H9 (cell line): Measurements from ENCODE around the gene EHF. TPM values are rescaled to one million over a fixed set of nuclear protein-coding genes. Genes with fewer than 3 reads are reported as not detected.

Experiments used
- DNase-seq: peaks from one replicate; pipeline ENCODE4 v3.0.0-alpha.2; 2017
- H2AFZ ChIP-seq: one replicate; pipeline ENCODE4 v1.6.1; 2013; ENCODE audit warnings: mild to moderate bottlenecking, low read length, control low read depth, moderate library complexity
- H2AK5ac ChIP-seq: 2 replicates; pipeline ENCODE4 v1.6.1; 2013; ENCODE audit warnings: low read length, control low read depth, mixed read lengths; ENCODE audit not compliant: insufficient read length
- H2BK120ac ChIP-seq: one replicate; pipeline ENCODE4 v1.6.1; 2013; ENCODE audit warnings: low read depth, mild to moderate bottlenecking, low read length, control low read depth, inconsistent platforms; ENCODE audit not compliant: poor library complexity, severe bottlenecking
- H2BK12ac ChIP-seq: 2 replicates; pipeline ENCODE4 v1.6.1; 2013; ENCODE audit warnings: low read length, control low read depth, mixed read lengths, low read depth; ENCODE audit not compliant: insufficient read length
- H2BK15ac ChIP-seq: 2 replicates; pipeline ENCODE4 v1.6.1; 2013; ENCODE audit warnings: low read depth, low read length, control low read depth
- H2BK20ac ChIP-seq: one replicate; pipeline ENCODE4 v1.6.1; 2013; ENCODE audit warnings: low read depth, mild to moderate bottlenecking, low read length, control low read depth, inconsistent platforms; ENCODE audit not compliant: poor library complexity, severe bottlenecking
- H2BK5ac ChIP-seq: 2 replicates; pipeline ENCODE4 v1.6.1; 2013; ENCODE audit warnings: low read length, control low read depth, mixed read lengths; ENCODE audit not compliant: insufficient read length
- H3K14ac ChIP-seq: 2 replicates; pipeline ENCODE4 v1.6.1; 2013; ENCODE audit warnings: low read length, control low read depth; ENCODE audit not compliant: insufficient read depth
- H3K18ac ChIP-seq: 2 replicates; pipeline ENCODE4 v1.6.1; 2013; ENCODE audit warnings: low read depth, mild to moderate bottlenecking, mixed read lengths, low read length, control low read depth; ENCODE audit not compliant: insufficient read length
- H3K23ac ChIP-seq: 2 replicates; pipeline ENCODE4 v1.6.1; 2013; ENCODE audit warnings: low read length, control low read depth, mixed read lengths, low read depth; ENCODE audit not compliant: insufficient read length
- H3K23me2 ChIP-seq: 2 replicates; pipeline ENCODE4 v1.6.1; 2013; ENCODE audit warnings: low read depth, mild to moderate bottlenecking, mixed read lengths, low read length, control low read depth; ENCODE audit not compliant: insufficient read length, poor library complexity, severe bottlenecking
- H3K27ac ChIP-seq: 2 replicates; pipeline ENCODE4 v1.5.1; 2013; ENCODE audit warnings: low read length, control low read depth, mixed read lengths, low read depth; ENCODE audit not compliant: insufficient read length
- H3K27me3 ChIP-seq: 2 replicates; pipeline ENCODE4 v1.6.1; 2013; ENCODE audit warnings: low read length, control low read depth, inconsistent platforms; ENCODE audit not compliant: insufficient read depth
- H3K4ac ChIP-seq: 2 replicates; pipeline ENCODE4 v1.6.1; 2013; ENCODE audit warnings: low read depth, mild to moderate bottlenecking, control low read depth, inconsistent platforms, low read length, moderate library complexity
- H3K4me1 ChIP-seq: 2 replicates; pipeline ENCODE4 v1.6.1; 2013; ENCODE audit warnings: low read length, control low read depth, inconsistent platforms; ENCODE audit not compliant: insufficient read depth
- H3K4me2 ChIP-seq: 2 replicates; pipeline ENCODE4 v1.6.1; 2013; ENCODE audit warnings: low read length, control low read depth, mixed read lengths; ENCODE audit not compliant: insufficient read length, insufficient read depth
- H3K56ac ChIP-seq: 2 replicates; pipeline ENCODE4 v1.6.1; 2013; ENCODE audit warnings: low read depth, mild to moderate bottlenecking, mixed read lengths, low read length, control low read depth; ENCODE audit not compliant: insufficient read length
- H3K79me1 ChIP-seq: 2 replicates; pipeline ENCODE4 v1.6.1; 2013; ENCODE audit warnings: low read depth, mild to moderate bottlenecking, moderate library complexity, low read length, control low read depth, inconsistent platforms; ENCODE audit not compliant: insufficient read depth, poor library complexity, severe bottlenecking
- H3K79me2 ChIP-seq: 2 replicates; pipeline ENCODE4 v1.6.1; 2013; ENCODE audit warnings: low read length, control low read depth, inconsistent platforms; ENCODE audit not compliant: insufficient read depth
- H3K9ac ChIP-seq: 2 replicates; pipeline ENCODE4 v1.6.1; 2013; ENCODE audit warnings: low read length, control low read depth, mixed read lengths; ENCODE audit not compliant: insufficient read length; ENCODE audit errors: extremely low read depth
- H3K9me3 ChIP-seq: one replicate; pipeline ENCODE4 v1.6.1; 2013; ENCODE audit warnings: low read depth, low read length, inconsistent platforms; ENCODE audit not compliant: control insufficient read depth
- H3T11ph ChIP-seq: one replicate; pipeline ENCODE4 v1.6.1; 2013; ENCODE audit warnings: mild to moderate bottlenecking, low read length, control low read depth, inconsistent platforms
- H4K20me1 ChIP-seq: one replicate; pipeline ENCODE4 v1.6.1; 2013; ENCODE audit not compliant: control insufficient read depth, insufficient read length, insufficient read depth
- H4K5ac ChIP-seq: 2 replicates; pipeline ENCODE4 v1.6.1; 2013; ENCODE audit warnings: low read depth, mild to moderate bottlenecking, mixed read lengths, low read length, control low read depth; ENCODE audit not compliant: insufficient read length
- H4K8ac ChIP-seq: replicated peaks from 2 replicates; pipeline ENCODE4 v1.6.1; 2013; ENCODE audit warnings: low read length, control low read depth, mixed read lengths, low read depth; ENCODE audit not compliant: insufficient read length
- H4K91ac ChIP-seq: 2 replicates; pipeline ENCODE4 v1.6.1; 2013; ENCODE audit warnings: low read depth, mild to moderate bottlenecking, moderate library complexity, mixed read lengths, low read length, control low read depth; ENCODE audit not compliant: insufficient read length
- H3K27ac Mint-ChIP-seq, 3 experiments: 2 replicates in 2 of 3; 3 replicates in 1 of 3; pipeline ENCODE4 v1.8.0; 2020 to 2021; ENCODE audit warnings: mixed read lengths in 3 of 3, mild to moderate bottlenecking in 1 of 3, moderate library complexity in 1 of 3
- H3K27me3 Mint-ChIP-seq: 2 replicates; pipeline ENCODE4 v1.8.0; 2021; ENCODE audit warnings: low read depth, mild to moderate bottlenecking, moderate library complexity, mixed read lengths
- H3K36me3 Mint-ChIP-seq, 3 experiments: 2 replicates in 2 of 3; 3 replicates in 1 of 3; pipeline ENCODE4 v1.8.0; 2020 to 2021; ENCODE audit warnings: low read depth in 3 of 3, mixed read lengths in 3 of 3; ENCODE audit not compliant: insufficient read depth in 1 of 3
- H3K4me1 Mint-ChIP-seq, 2 experiments: 2 replicates each; pipeline ENCODE4 v1.8.0; 2020; ENCODE audit warnings: mixed read lengths in 2 of 2
- H3K4me3 Mint-ChIP-seq, 2 experiments: 2 replicates in 1 of 2; 3 replicates in 1 of 2; pipeline ENCODE4 v1.8.0; 2020 to 2021; ENCODE audit warnings: mild to moderate bottlenecking in 2 of 2, mixed read lengths in 2 of 2, moderate library complexity in 1 of 2
- H3K9me3 Mint-ChIP-seq, 2 experiments: 2 replicates in 1 of 2; 3 replicates in 1 of 2; pipeline ENCODE4 v1.8.0; 2020; ENCODE audit warnings: mild to moderate bottlenecking in 2 of 2, mixed read lengths in 2 of 2, moderate library complexity in 1 of 2
- WGBS: extraction: QIAGEN DNeasy Blood & Tissue Kit; methylation state at CpG from one replicate; pipeline ENCODE4 v1.1.7; 2013; ENCODE audit warnings: missing lambda C conversion rate, low lambda C conversion rate, mixed read lengths; ENCODE audit not compliant: insufficient read length; ENCODE audit errors: extremely low coverage; 5-methylcytosine and 5-hydroxymethylcytosine counted together
- total RNA-seq: library from RNA; stranded (reverse); gene quantifications from 2 replicates; pipeline ENCODE4 v1.2.1, GENCODE V29; 2021
- TF ChIP-seq, protein P1 (sequence below): fragments of 200-600 bp; sonication (generic); conservative IDR thresholded peaks from 3 replicates; pipeline ENCODE4 v1.8.0; 2021; ENCODE audit warnings: antibody characterized with exemption, mild to moderate bottlenecking

EHF gene
- total RNA-seq, 1 experiment from 2014 or later, result not detected

DNA sequence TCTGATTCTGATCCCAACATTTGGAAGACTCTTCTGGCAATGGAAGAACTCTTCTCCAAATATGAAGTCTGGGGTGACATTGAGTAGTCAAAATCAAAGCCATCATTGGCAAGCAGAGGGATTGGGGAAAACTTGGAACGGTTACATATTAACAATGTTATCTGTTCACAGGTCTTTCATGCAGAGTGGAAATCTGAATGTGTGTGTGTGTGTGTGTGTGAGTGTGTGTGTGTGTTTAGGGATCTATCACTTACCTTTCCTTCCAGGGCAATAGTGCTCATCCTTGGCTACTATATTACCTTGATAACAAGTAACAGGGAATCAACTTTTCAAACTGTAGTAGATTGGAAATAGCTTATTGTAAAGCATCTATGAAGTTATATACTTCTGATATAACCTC, 55.3 kb downstream of the EHF start:
- Mint-ChIP-seq H3K4me1 (peaks cover 15% of the 10 kb centered on the region in 2 experiments), H3K27me3 (no peaks in the 10 kb centered on the region), H3K27ac (no peak overlapping the region), H3K9me3 (no peaks in the 10 kb centered on the region; a peak in 1 of 5 replicates), H3K4me3 (no peak overlapping the region), H3K36me3 (no peaks in the 10 kb centered on the region)
- H2BK5ac ChIP-seq, result no peak overlapping the region
- no peak overlapping the region for H3K4me2 ChIP-seq
- no peak overlapping the region for H2AK5ac ChIP-seq
- no peaks in the 10 kb centered on the region for H3K27me3 ChIP-seq
- H2BK15ac ChIP-seq, result no peak overlapping the region
- H3K18ac ChIP-seq, result no peak overlapping the region
- H3K56ac ChIP-seq, result no peak overlapping the region
- H4K91ac ChIP-seq, result no peak overlapping the region
- WGBS, result no CpG with 5 or more reads among the region's 1 CpG
- H2BK12ac ChIP-seq, result no peak overlapping the region
- H3K9ac ChIP-seq, result no peak overlapping the region
- no peak for DNase-seq
- H2BK120ac ChIP-seq, result no peak overlapping the region
- no peaks in the 10 kb centered on the region for H3K79me2 ChIP-seq
- no peak overlapping the region for H2BK20ac ChIP-seq
- no peaks in the 10 kb centered on the region for H3K23me2 ChIP-seq
- H3K14ac ChIP-seq, result no peak overlapping the region
- no peaks in the 10 kb centered on the region for H4K20me1 ChIP-seq
- no peak overlapping the region for H4K8ac ChIP-seq
- H3T11ph ChIP-seq, result no peak overlapping the region
- H3K4ac ChIP-seq, result no peak overlapping the region
- H3K9me3 ChIP-seq, result no peaks in the 10 kb centered on the region
- no peak overlapping the region for H2AFZ ChIP-seq
- peaks cover 3% of the 10 kb centered on the region; the same call in 1 of the 2 replicates for H3K4me1 ChIP-seq
- H3K27ac ChIP-seq, result no peak overlapping the region
- H3K79me1 ChIP-seq, result no peaks in the 10 kb centered on the region
- TF ChIP-seq, protein P1, sequence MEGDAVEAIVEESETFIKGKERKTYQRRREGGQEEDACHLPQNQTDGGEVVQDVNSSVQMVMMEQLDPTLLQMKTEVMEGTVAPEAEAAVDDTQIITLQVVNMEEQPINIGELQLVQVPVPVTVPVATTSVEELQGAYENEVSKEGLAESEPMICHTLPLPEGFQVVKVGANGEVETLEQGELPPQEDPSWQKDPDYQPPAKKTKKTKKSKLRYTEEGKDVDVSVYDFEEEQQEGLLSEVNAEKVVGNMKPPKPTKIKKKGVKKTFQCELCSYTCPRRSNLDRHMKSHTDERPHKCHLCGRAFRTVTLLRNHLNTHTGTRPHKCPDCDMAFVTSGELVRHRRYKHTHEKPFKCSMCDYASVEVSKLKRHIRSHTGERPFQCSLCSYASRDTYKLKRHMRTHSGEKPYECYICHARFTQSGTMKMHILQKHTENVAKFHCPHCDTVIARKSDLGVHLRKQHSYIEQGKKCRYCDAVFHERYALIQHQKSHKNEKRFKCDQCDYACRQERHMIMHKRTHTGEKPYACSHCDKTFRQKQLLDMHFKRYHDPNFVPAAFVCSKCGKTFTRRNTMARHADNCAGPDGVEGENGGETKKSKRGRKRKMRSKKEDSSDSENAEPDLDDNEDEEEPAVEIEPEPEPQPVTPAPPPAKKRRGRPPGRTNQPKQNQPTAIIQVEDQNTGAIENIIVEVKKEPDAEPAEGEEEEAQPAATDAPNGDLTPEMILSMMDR, result no peak
- no peak overlapping the region for H4K5ac ChIP-seq
- H3K23ac ChIP-seq, result no peak overlapping the region
